ENCODE measurements around the gene DNAAF5. TPM values are rescaled to one million over a fixed set of nuclear protein-coding genes. Genes with fewer than 3 reads are reported as not detected.

The DNAAF5 gene
- total and polyA plus RNA-seq, 4 experiments from 2014 or later: 1.7 to 19.4 (median 10.3) TPM

DNA sequence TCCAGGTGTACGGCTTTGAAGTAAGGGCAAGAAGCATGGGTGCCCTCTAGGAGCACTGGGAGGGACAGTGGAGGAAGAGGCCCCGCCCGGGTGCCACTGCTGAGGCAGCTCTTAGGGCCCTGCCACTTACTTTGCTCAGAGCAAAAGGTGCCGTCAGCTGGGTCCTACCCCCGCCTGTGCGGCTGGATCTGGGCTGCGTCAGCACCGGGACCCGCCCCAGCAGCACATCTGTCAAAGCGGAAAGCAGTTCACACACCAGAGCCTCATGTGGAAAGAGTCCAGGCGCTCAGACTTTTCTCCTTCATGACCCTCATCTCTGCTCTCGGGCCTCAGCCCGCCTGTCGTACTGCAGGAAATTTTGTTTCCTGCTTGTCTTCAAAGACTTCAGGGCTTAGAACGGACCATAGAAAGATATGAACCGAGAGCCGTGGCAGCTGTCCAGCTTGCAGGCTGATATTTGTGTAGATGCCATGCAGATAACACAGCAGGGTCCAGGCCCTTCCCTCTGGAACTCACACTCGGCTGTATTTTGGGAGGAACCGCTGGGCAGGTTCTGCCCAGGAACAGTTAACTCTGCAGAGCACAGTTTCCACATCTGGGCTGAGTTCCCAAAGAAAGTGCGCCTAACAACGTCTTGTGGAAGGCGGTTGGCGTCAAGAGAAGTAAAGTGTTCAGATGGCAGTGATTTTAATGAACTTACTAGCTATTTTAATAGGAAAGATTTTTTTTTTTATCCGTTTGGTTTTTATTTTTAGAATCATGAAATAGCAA is 44.9 kb downstream of the DNAAF5 start:
- Mint-ChIP-seq H3K27me3 (no peaks in the 10 kb centered on the region), H3K4me1 (peaks cover 0 to 2% (median 0%) of the 10 kb centered on the region in 4 donors), H3K36me3 (peaks cover 6 to 16% of the 10 kb centered on the region in 2 donors), H3K4me3 (no peak overlapping the region), H3K27ac (peak overlapping the region in 1 of 7 donors; percentile 22), H3K9me3 (no peaks in the 10 kb centered on the region)
- DNase-seq: no peak
- POLR2A ChIA-PET (ENCODE audit: partially characterized antibody): no interaction called here
- CTCF ChIA-PET (ENCODE audit: partially characterized antibody): interaction anchor here (1.1 to 1.7 kb wide), 2 partner anchors 438 to 449 kb away, joined by 3 to 7 read pairs; no protein-coding TSS in a partner anchor
- no peak overlapping the region for H3K4me3 ChIP-seq (ENCODE audit: low read length in 2 of 2)
- H3K4me1 ChIP-seq (ENCODE audit: insufficient read depth, low read length): no peaks in the 10 kb centered on the region
- no peaks in the 10 kb centered on the region for H3K9me3 ChIP-seq (ENCODE audit: control insufficient read depth in 1 of 2, low read length in 2 of 2)
- peaks cover 7% of the 10 kb centered on the region for H3K36me3 ChIP-seq (ENCODE audit: insufficient read depth, low read length)
- no peaks in the 10 kb centered on the region for H3K27me3 ChIP-seq (ENCODE audit: insufficient read depth, low read length)
- H3K27ac ChIP-seq (ENCODE audit: low read depth, low read length): no peak overlapping the region
- intact Hi-C loops (cut with micrococcal nuclease): no loop called here

DNA sequence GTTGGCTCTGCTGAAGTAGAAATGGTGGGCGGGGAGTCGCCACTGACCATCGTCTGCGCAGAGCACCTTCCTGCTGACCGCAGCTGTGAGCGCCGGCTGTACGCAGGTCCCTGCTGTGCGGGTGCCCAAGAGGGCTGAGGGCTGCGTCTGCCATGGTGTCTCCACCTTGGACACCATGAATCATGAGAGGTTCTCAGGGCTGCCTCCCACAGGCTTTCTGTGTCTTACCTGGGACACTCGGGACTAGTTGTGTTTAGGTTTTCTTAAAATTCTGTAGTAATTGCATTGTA is 45.5 kb downstream of the DNAAF5 start:
- Histone ChIP-seq H3K27ac (ENCODE audit: low read depth, low read length) (no peak overlapping the region), H3K4me3 (ENCODE audit: low read length in 2 of 2) (no peak overlapping the region), H3K4me1 (ENCODE audit: insufficient read depth, low read length) (no peaks in the 10 kb centered on the region), H3K9me3 (ENCODE audit: control insufficient read depth in 1 of 2, low read length in 2 of 2) (no peaks in the 10 kb centered on the region), H3K36me3 (ENCODE audit: insufficient read depth, low read length) (peaks cover 7% of the 10 kb centered on the region), H3K27me3 (ENCODE audit: insufficient read depth, low read length) (no peaks in the 10 kb centered on the region)
- Mint-ChIP-seq H3K4me3 (no peak overlapping the region), H3K27ac (peak overlapping the region in 1 of 7 donors; percentile 22), H3K36me3 (peaks cover 7 to 14% of the 10 kb centered on the region in 2 donors), H3K4me1 (peaks cover 0 to 2% (median 0%) of the 10 kb centered on the region in 4 donors), H3K27me3 (no peaks in the 10 kb centered on the region), H3K9me3 (no peaks in the 10 kb centered on the region)
- CTCF ChIA-PET (ENCODE audit: partially characterized antibody): interaction anchor here (1.1 to 1.7 kb wide), 2 partner anchors 439 to 450 kb away, joined by 3 to 7 read pairs; no protein-coding TSS in a partner anchor
- intact Hi-C loops (cut with micrococcal nuclease): no loop called here
- POLR2A ChIA-PET (ENCODE audit: partially characterized antibody): no interaction called here
- no peak for DNase-seq

DNA sequence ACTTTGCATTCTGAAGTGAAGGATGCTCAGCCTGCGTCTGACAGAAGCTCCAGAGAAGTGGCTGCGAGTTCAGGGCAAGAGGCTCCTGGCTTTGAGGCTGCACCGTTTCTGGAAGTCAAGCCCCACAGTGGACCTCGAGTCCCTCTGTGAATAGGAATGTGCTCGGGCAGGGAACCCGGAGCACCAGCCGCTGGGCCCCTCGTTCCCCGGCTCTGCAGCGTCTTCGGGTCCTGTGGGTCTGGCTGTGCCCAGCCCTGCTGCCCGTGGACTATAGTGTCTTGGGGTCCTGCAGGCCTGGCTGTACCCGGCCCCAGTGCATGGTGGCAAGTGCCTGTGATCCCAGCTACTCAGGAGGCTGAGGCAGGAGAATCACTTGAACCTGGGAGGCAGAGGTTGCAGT is 45.9 kb downstream of the DNAAF5 start:
- Histone ChIP-seq H3K4me3 (ENCODE audit: low read length in 2 of 2) (no peak overlapping the region), H3K9me3 (ENCODE audit: control insufficient read depth in 1 of 2, low read length in 2 of 2) (no peaks in the 10 kb centered on the region), H3K27ac (ENCODE audit: low read depth, low read length) (no peak overlapping the region), H3K4me1 (ENCODE audit: insufficient read depth, low read length) (no peaks in the 10 kb centered on the region), H3K27me3 (ENCODE audit: insufficient read depth, low read length) (no peaks in the 10 kb centered on the region), H3K36me3 (ENCODE audit: insufficient read depth, low read length) (peaks cover 7% of the 10 kb centered on the region)
- peaks cover 0 to 2% (median 0%) of the 10 kb centered on the region in 4 donors for H3K4me1 Mint-ChIP-seq
- no peak overlapping the region for H3K27ac Mint-ChIP-seq
- intact Hi-C loops (cut with micrococcal nuclease): no loop called here
- H3K4me3 Mint-ChIP-seq: no peak overlapping the region
- H3K36me3 Mint-ChIP-seq: peaks cover 8 to 12% of the 10 kb centered on the region in 2 donors
- H3K9me3 Mint-ChIP-seq: no peaks in the 10 kb centered on the region
- DNase-seq: no peak
- CTCF ChIA-PET (ENCODE audit: partially characterized antibody): interaction anchor here (1.1 to 1.7 kb wide), 2 partner anchors 439 to 450 kb away, joined by 3 to 7 read pairs; no protein-coding TSS in a partner anchor
- H3K27me3 Mint-ChIP-seq: no peaks in the 10 kb centered on the region
- POLR2A ChIA-PET (ENCODE audit: partially characterized antibody): no interaction called here

DNA sequence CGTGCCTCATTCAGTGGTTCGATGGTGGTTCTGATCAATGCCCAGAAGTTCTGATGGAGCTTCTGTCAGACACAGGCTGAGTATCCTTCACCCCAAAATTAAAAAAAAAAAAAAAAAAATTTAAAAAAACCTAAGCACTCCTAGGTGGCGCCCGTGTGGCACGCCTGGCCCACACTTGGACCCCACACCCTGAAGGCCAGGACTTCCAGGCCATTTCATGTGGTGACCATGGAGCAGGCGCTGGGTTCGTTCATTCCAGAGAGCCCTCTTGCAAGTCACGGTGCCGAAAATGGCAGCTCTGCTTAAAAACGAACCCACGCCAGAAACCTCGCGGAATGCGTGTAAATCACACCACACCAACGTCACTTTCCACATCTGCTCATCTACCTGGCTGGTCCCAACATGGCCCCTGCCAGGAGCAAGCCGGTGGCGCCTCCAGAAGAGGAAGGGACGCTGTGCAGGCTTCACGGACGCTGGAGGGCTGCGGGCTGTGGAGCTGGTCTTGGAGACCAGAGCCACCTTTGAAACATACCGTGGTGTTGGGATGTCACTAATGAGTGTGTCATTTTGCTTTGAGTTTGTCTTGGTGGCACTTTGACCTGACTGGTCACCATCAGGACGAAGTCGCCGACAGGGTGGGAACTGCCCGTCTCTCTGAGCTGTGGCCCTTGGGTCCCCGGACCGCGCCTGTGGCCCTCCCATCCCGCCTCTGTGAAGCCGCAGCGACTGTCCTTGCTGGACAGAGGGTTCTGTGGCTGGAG is 46.5 kb downstream of the DNAAF5 start:
- H3K27me3 Mint-ChIP-seq: no peaks in the 10 kb centered on the region
- H3K4me3 Mint-ChIP-seq: no peak overlapping the region
- H3K4me3 ChIP-seq (ENCODE audit: low read length in 2 of 2): no peak overlapping the region
- intact Hi-C loops (cut with micrococcal nuclease): no loop called here
- no peaks in the 10 kb centered on the region for H3K4me1 ChIP-seq (ENCODE audit: insufficient read depth, low read length)
- H3K36me3 ChIP-seq (ENCODE audit: insufficient read depth, low read length): peaks cover 10% of the 10 kb centered on the region
- H3K27ac Mint-ChIP-seq: no peak overlapping the region
- no peaks in the 10 kb centered on the region for H3K9me3 ChIP-seq (ENCODE audit: control insufficient read depth in 1 of 2, low read length in 2 of 2)
- ChIA-PET CTCF (ENCODE audit: partially characterized antibody) (interaction anchor here (1.1 to 3.3 kb wide), 3 partner anchors 440 to 452 kb away, joined by 3 to 19 read pairs (median 4); no protein-coding TSS in a partner anchor), POLR2A (ENCODE audit: partially characterized antibody) (no interaction called here)
- H3K9me3 Mint-ChIP-seq: no peaks in the 10 kb centered on the region
- H3K4me1 Mint-ChIP-seq: peaks cover 0 to 1% (median 0%) of the 10 kb centered on the region in 4 donors
- DNase-seq: no peak
- H3K27ac ChIP-seq (ENCODE audit: low read depth, low read length): no peak overlapping the region
- peaks cover 6 to 13% of the 10 kb centered on the region in 2 donors for H3K36me3 Mint-ChIP-seq
- no peaks in the 10 kb centered on the region for H3K27me3 ChIP-seq (ENCODE audit: insufficient read depth, low read length)

DNA sequence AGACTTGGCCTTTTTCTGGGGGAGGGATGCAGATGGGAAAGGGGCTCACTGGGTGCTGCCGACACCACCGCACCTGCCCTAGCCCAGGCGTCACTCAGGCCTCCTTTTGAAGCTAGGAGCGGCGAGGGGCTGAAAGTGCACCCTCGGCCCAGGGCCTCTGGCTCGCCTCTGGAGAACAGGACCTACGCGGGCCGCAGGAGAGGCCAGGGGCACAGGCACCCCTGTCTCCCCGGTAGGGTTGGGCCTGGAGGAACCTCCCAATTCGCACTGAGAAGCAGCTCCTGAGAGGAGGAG is 47.1 kb downstream of the DNAAF5 start:
- H3K36me3 ChIP-seq (ENCODE audit: insufficient read depth, low read length): peaks cover 12% of the 10 kb centered on the region
- intact Hi-C loops (cut with micrococcal nuclease): no loop called here
- H3K27ac ChIP-seq (ENCODE audit: low read depth, low read length): no peak overlapping the region
- H3K36me3 Mint-ChIP-seq: peaks cover 6 to 13% of the 10 kb centered on the region in 2 donors
- no peak overlapping the region for H3K4me3 ChIP-seq (ENCODE audit: low read length in 2 of 2)
- no peaks in the 10 kb centered on the region for H3K9me3 ChIP-seq (ENCODE audit: control insufficient read depth in 1 of 2, low read length in 2 of 2)
- H3K4me3 Mint-ChIP-seq: no peak overlapping the region
- H3K4me1 ChIP-seq (ENCODE audit: insufficient read depth, low read length): no peaks in the 10 kb centered on the region
- ChIA-PET POLR2A (ENCODE audit: partially characterized antibody) (no interaction called here), CTCF (ENCODE audit: partially characterized antibody) (interaction anchor here (1.1 to 3.3 kb wide), 3 partner anchors 440 to 452 kb away, joined by 3 to 19 read pairs (median 4); no protein-coding TSS in a partner anchor)
- no peak for DNase-seq
- H3K27me3 ChIP-seq (ENCODE audit: insufficient read depth, low read length): no peaks in the 10 kb centered on the region
- no peaks in the 10 kb centered on the region for H3K27me3 Mint-ChIP-seq
- H3K4me1 Mint-ChIP-seq: peaks cover 0 to 1% (median 0%) of the 10 kb centered on the region in 4 donors
- no peaks in the 10 kb centered on the region for H3K9me3 Mint-ChIP-seq
- H3K27ac Mint-ChIP-seq: no peak overlapping the region

DNA sequence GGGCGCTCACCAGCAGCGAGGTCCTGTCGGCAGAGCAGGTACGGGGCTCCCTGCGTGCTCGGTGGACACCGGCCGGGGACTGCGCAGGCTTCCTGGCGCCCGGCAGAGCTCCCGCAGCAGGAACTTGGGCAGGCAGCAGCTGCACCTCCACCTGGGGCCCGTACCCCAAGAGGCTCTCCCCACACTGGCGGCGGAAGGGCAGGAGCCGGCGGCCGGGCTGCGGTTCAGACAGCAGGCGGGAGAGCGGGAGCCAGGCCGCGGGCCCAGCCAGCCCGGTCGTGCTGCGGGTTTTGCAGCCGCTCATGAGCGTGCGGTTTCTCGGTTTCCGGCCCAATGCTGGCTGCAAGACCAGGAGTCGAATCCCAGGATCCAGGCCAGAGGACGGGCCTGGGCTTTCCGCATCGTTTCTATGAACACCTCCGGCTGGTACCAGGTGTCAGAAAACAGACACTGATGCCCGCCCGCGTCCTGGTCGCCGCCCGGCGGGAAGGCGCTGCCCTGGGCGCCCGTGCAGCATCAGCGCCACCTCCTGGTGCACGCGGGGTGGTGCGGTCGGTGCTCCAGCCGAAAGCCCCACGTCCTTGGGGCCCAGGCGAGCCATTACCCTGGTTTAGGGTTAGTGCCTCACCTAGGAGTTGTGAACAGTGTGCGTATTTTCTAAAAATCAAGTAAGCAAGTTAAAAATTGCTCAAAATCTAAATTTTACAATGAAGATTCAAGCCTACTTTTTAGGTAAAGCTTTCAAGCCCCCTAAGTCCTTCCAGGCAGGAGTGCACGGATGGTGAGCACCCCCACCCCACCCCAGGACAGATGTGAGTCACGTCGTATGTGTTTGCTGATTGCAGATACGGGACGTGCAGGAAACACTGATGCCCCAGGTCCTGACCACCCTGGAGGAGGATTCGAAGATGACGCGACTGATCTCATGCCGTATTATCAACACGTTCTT is 47.9 kb downstream of the DNAAF5 start:
- Histone ChIP-seq H3K4me3 (ENCODE audit: low read length in 2 of 2) (no peak overlapping the region), H3K27ac (ENCODE audit: low read depth, low read length) (no peak overlapping the region), H3K36me3 (ENCODE audit: insufficient read depth, low read length) (peaks cover 12% of the 10 kb centered on the region), H3K9me3 (ENCODE audit: control insufficient read depth in 1 of 2, low read length in 2 of 2) (no peaks in the 10 kb centered on the region), H3K4me1 (ENCODE audit: insufficient read depth, low read length) (no peaks in the 10 kb centered on the region), H3K27me3 (ENCODE audit: insufficient read depth, low read length) (no peaks in the 10 kb centered on the region)
- Mint-ChIP-seq H3K9me3 (no peaks in the 10 kb centered on the region), H3K27me3 (no peaks in the 10 kb centered on the region), H3K36me3 (peaks cover 6 to 13% of the 10 kb centered on the region in 2 donors), H3K4me1 (peaks cover 0 to 1% (median 0%) of the 10 kb centered on the region in 4 donors), H3K4me3 (no peak overlapping the region), H3K27ac (no peak overlapping the region)
- ChIA-PET POLR2A (ENCODE audit: partially characterized antibody) (no interaction called here), CTCF (ENCODE audit: partially characterized antibody) (interaction anchor here (1.1 to 3.3 kb wide), 2 partner anchors 441 to 453 kb away, joined by 4 to 19 read pairs; no protein-coding TSS in a partner anchor)
- intact Hi-C loops (cut with micrococcal nuclease): loop anchor here (1.0 kb wide), 1 partner anchor 452 kb away; no protein-coding TSS in a partner anchor
- DNase-seq: peak; percentile 46 to 70 (median 60)
